PC-3 (cell line): ENCODE results near the gene ZNF783. TPM values are rescaled to one million over a fixed set of nuclear protein-coding genes. Genes with fewer than 3 reads are reported as not detected.

Experiments
- ATAC-seq: fragments of 200-7000 bp; cut with Tn5 transposase; 2 replicates; pipeline ENCODE4 v1.9.1; 2020; ENCODE audit warnings: mild to moderate bottlenecking, moderate library complexity
- BruUV-seq: library from RNA; stranded (reverse); fragments of 400-500 nt; replicated peaks from 2 replicates; lab custom pipeline; 2021; lab: Mats Ljungman, UMichigan
- CTCF ChIA-PET: fragments of 300-600 bp; sonication (Branson Sonifier 250); formaldehyde crosslinking; loops from one replicate; lab custom pipeline; 2022; ENCODE audit warnings: antibody characterized with exemption; lab: Charles Lee
- POLR2A ChIA-PET: fragments of 300-600 bp; sonication (Branson Sonifier 250); formaldehyde crosslinking; loops from one replicate; lab custom pipeline; 2022; ENCODE audit warnings: antibody characterized with exemption; ENCODE audit not compliant: unreplicated experiment; lab: Charles Lee
- DNase-seq: peaks from one replicate; pipeline ENCODE4 v3.0.0-alpha.2; 2015
- H2AFZ ChIP-seq: fragments of 300-600 bp; sonication (generic); 2 replicates; pipeline ENCODE4 v1.6.0; 2016; ENCODE audit warnings: antibody characterized with exemption, low read length
- H3F3A ChIP-seq: fragments of 300-600 bp; sonication (generic); one replicate; pipeline ENCODE4 v1.6.0; 2017; ENCODE audit warnings: antibody characterized with exemption, low read length, control low read depth, mild to moderate bottlenecking; ENCODE audit not compliant: unreplicated experiment
- H3K27ac ChIP-seq: fragments of 300-600 bp; sonication (generic); 2 replicates; pipeline ENCODE4 v1.5.1; 2016; ENCODE audit warnings: mild to moderate bottlenecking, low read length
- H3K27me3 ChIP-seq: fragments of 300-600 bp; sonication (generic); 2 replicates; pipeline ENCODE4 v1.6.1; 2016; ENCODE audit warnings: low read length, mixed read lengths
- H3K36me3 ChIP-seq: fragments of 300-600 bp; sonication (generic); 2 replicates; pipeline ENCODE4 v1.6.1; 2016; ENCODE audit warnings: low read depth, mixed run types, low read length, mixed read lengths
- H3K4me1 ChIP-seq: fragments of 300-600 bp; sonication (generic); 2 replicates; pipeline ENCODE4 v1.5.1; 2016; ENCODE audit warnings: low read length; ENCODE audit not compliant: insufficient read depth
- H3K4me2 ChIP-seq: fragments of 300-600 bp; sonication (generic); 2 replicates; pipeline ENCODE4 v1.6.0; 2016; ENCODE audit warnings: low read length
- H3K4me3 ChIP-seq: fragments of 300-600 bp; sonication (generic); 2 replicates; pipeline ENCODE4 v1.5.1; 2016; ENCODE audit warnings: mild to moderate bottlenecking, low read length, mixed read lengths
- H3K79me2 ChIP-seq: fragments of 300-600 bp; sonication (generic); 2 replicates; pipeline ENCODE4 v1.6.1; 2017; ENCODE audit warnings: low read length, mixed read lengths
- H3K9ac ChIP-seq: fragments of 300-600 bp; sonication (generic); 2 replicates; pipeline ENCODE4 v1.6.0; 2016; ENCODE audit warnings: mild to moderate bottlenecking, low read length
- H3K9me2 ChIP-seq: fragments of 300-600 bp; sonication (generic); replicated peaks from 2 replicates; pipeline ENCODE4 v1.6.1; 2016; ENCODE audit warnings: mixed run types, low read length, mixed read lengths
- H3K9me3 ChIP-seq: fragments of 300-600 bp; sonication (generic); 2 replicates; pipeline ENCODE4 v1.6.1; 2016; ENCODE audit warnings: low read length, mixed read lengths
- H4K20me1 ChIP-seq: fragments of 300-600 bp; sonication (generic); 2 replicates; pipeline ENCODE4 v1.6.1; 2016; ENCODE audit warnings: low read length, mixed read lengths
- CTCF ChIP-seq: fragments of 300-600 bp; sonication (generic); conservative IDR thresholded peaks from 2 replicates; pipeline ENCODE4 v1.5.1; 2017; ENCODE audit warnings: antibody characterized with exemption, low read depth, mild to moderate bottlenecking, low read length
- EZH2 ChIP-seq: fragments of 300-600 bp; sonication (generic); IDR thresholded peaks from one replicate; pipeline ENCODE4 v1.6.1; 2017; ENCODE audit warnings: antibody characterized with exemption, mild to moderate bottlenecking, low read length; ENCODE audit not compliant: unreplicated experiment
- EZH2phosphoT487 ChIP-seq: fragments of 300-600 bp; sonication (generic); IDR thresholded peaks from 2 replicates; pipeline ENCODE4 v1.6.1; 2018; ENCODE audit warnings: mild to moderate bottlenecking, antibody characterized with exemption, low read length, borderline replicate concordance
- intact Hi-C: fragments of 100-400 bp; cut with micrococcal nuclease; formaldehyde crosslinking; loops from 2 replicates; pipeline ENCODE4 v1.9.0; 2023
- total RNA-seq: library from RNA; depleted of rRNA; stranded (reverse); fragments of >200 nt; gene quantifications from 2 replicates; pipeline ENCODE4 v1.2.3, GENCODE V29; 2014

ZNF783 gene
- total RNA-seq, 1 experiment from 2014 or later = 6.9 TPM

- ChIA-PET CTCF (no interaction called here), POLR2A (no interaction called here)
- intact Hi-C loops = no loop called here
- Histone ChIP-seq H3K9ac (no peak overlapping the region), H2AFZ (no peak overlapping the region), H3K4me2 (no peak overlapping the region), H3K9me3 (no peaks in the 10 kb centered on the region), H3K36me3 (no peaks in the 10 kb centered on the region), H3K27me3 (no peaks in the 10 kb centered on the region), H3K9me2 (no peaks in the 10 kb centered on the region), H3K27ac (no peak overlapping the region), H3K4me3 (no peak overlapping the region), H3K79me2 (no peaks in the 10 kb centered on the region), H3F3A (no peaks in the 10 kb centered on the region), H4K20me1 (no peaks in the 10 kb centered on the region), H3K4me1 (no peaks in the 10 kb centered on the region)
- TF ChIP-seq EZH2phosphoT487 (no peak), EZH2 (no peak), CTCF (no peak)
- no peak for ATAC-seq
- no peak for DNase-seq
- BruUV-seq = no TSS peak
These were observed 42.0 kb downstream of the ZNF783 start for GRCh38 chr7:149304006-149304405.

- H3F3A ChIP-seq = no peaks in the 10 kb centered on the region
- ATAC-seq (no peak), DNase-seq (no peak)
- no peaks in the 10 kb centered on the region for H4K20me1 ChIP-seq
- H3K27me3 ChIP-seq = no peaks in the 10 kb centered on the region
- H3K4me3 ChIP-seq = no peak overlapping the region
- H3K36me3 ChIP-seq = no peaks in the 10 kb centered on the region
- H3K9ac ChIP-seq = no peak overlapping the region
- H3K9me3 ChIP-seq = no peaks in the 10 kb centered on the region
- H3K4me2 ChIP-seq = no peak overlapping the region
- no TSS peak for BruUV-seq
- H3K27ac ChIP-seq = no peak overlapping the region
- H3K9me2 ChIP-seq = no peaks in the 10 kb centered on the region
- CTCF ChIA-PET = interaction anchor here (0.6 kb wide), 1 partner anchor 20 kb away, joined by 3 read pairs; no protein-coding TSS in a partner anchor
- H2AFZ ChIP-seq = no peak overlapping the region
- H3K4me1 ChIP-seq = no peaks in the 10 kb centered on the region
- no peak for TF ChIP-seq EZH2phosphoT487
- TF ChIP-seq EZH2 = no peak
- no peak for TF ChIP-seq CTCF
- H3K79me2 ChIP-seq = no peaks in the 10 kb centered on the region
- POLR2A ChIA-PET = no interaction called here
- intact Hi-C loops = no loop called here
These were observed 44.9 kb downstream of the ZNF783 start for GRCh38 chr7:149306854-149307253.

- Histone ChIP-seq H3K9me2 (no peaks in the 10 kb centered on the region), H3K27ac (no peak overlapping the region), H2AFZ (no peak overlapping the region), H4K20me1 (no peaks in the 10 kb centered on the region), H3K4me2 (no peak overlapping the region), H3K4me3 (no peak overlapping the region), H3K79me2 (no peaks in the 10 kb centered on the region), H3K9ac (no peak overlapping the region), H3K4me1 (no peaks in the 10 kb centered on the region), H3K9me3 (no peaks in the 10 kb centered on the region), H3F3A (no peaks in the 10 kb centered on the region), H3K27me3 (no peaks in the 10 kb centered on the region), H3K36me3 (no peaks in the 10 kb centered on the region)
- no TSS peak for BruUV-seq
- DNase-seq (no peak), ATAC-seq (no peak)
- ChIA-PET POLR2A (no interaction called here), CTCF (no interaction called here)
- intact Hi-C loops = no loop called here
- no peak for TF ChIP-seq EZH2
- no peak for TF ChIP-seq CTCF
- no peak for TF ChIP-seq EZH2phosphoT487
These were observed 45.9 kb downstream of the ZNF783 start for GRCh38 chr7:149307775-149308501.
